Heart left ventricle (tissue), 13 donors: ENCODE measurements around the gene RYK.

Source experiments
- POLR2A ChIP-seq, 2 donors: fragments of 450-650 bp; IDR thresholded peaks; one replicate each; pipeline ENCODE4 v1.6.1; 2017; ENCODE audit warnings: antibody characterized with exemption in 2 of 2, mild to moderate bottlenecking in 2 of 2, moderate library complexity in 2 of 2
- TF ChIP-seq, protein P1 (sequence below), 12 donors: fragments of 200-600 bp; sonication (generic) in 4 of 12; IDR thresholded peaks; one replicate each; pipeline versions ENCODE4 v1.5.0 to v1.8.0; 2018 to 2022; ENCODE audit warnings: antibody characterized with exemption in 12 of 12, mild to moderate bottlenecking in 5 of 12
- donor health status: ischemic (EF 13 %, LVEDD 7.1; RV severe dilation, severe dysfunction).
- donor health status: DM: no; HTN: yes; CAD: no.
- donor health status: DM: no; HTN: no; CAD: no.
- donor health status: ischemic (EF 25% LVEDD 6.9; RV normal size, moderate dysfunction).
- donor health status: ischemic (EF 25% LVEDD 5.7; RV mildly dilated, moderate dysfunction).
- donor health status: ischemic (EF 35%, LVEDD 5.7; RV mildly dilated, moderate dysfunction).
- donor health status: nonischemic (EF 11% LVEDD 7.7; RV severe dilation, severe dysfunction).
- donor health status: DM: yes; HTN: yes; CAD: no.
- donor health status: PGD.
- donor health status: ischemic (EF 29% LVEDD 5.4; RV normal size, mild dysfunction).
- donor health status: nonischemic (EF 23%, LVEDD 6.1; RV moderate dilation, normal function).

DNA sequence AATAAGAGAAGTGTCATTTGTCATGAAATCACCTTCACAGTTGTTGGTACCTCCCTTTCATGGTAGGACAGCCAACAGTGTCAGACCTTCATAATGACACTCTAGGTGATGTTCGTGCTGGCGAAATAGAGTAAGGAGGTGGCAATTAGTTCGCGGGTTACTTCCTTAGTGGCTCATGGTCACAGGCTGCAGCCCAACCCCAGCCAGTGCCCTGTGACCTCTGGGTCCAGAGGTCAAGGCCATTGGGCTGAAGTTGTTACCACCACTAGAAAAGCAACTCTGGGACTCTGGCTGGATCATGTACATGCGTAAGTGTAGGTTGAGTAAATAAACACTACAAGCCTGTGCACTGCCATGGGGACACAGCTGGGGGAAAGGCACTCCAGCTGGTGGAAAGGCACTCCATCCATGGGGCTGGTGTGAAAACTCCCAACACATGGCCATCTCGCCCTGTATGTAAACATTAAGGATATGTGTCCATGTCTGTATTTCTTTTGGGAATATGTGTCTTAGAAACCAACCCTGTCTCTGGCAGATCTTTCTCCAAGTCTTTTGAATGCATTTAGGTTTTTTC is 106.7 kb downstream of the RYK start:
- TF ChIP-seq, protein P1, sequence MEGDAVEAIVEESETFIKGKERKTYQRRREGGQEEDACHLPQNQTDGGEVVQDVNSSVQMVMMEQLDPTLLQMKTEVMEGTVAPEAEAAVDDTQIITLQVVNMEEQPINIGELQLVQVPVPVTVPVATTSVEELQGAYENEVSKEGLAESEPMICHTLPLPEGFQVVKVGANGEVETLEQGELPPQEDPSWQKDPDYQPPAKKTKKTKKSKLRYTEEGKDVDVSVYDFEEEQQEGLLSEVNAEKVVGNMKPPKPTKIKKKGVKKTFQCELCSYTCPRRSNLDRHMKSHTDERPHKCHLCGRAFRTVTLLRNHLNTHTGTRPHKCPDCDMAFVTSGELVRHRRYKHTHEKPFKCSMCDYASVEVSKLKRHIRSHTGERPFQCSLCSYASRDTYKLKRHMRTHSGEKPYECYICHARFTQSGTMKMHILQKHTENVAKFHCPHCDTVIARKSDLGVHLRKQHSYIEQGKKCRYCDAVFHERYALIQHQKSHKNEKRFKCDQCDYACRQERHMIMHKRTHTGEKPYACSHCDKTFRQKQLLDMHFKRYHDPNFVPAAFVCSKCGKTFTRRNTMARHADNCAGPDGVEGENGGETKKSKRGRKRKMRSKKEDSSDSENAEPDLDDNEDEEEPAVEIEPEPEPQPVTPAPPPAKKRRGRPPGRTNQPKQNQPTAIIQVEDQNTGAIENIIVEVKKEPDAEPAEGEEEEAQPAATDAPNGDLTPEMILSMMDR (IDR thresholded peaks at IDR 0.05): no peak
- no peak for TF ChIP-seq POLR2A (IDR thresholded peaks at IDR 0.05)
